ENCODE measurements around the gene PTCD2. TPM values are rescaled to one million over a fixed set of nuclear protein-coding genes. Genes with fewer than 3 reads are reported as not detected.

Gene PTCD2
- total RNA-seq, 1 experiment from 2014 or later, result 19.3 TPM

DNA sequence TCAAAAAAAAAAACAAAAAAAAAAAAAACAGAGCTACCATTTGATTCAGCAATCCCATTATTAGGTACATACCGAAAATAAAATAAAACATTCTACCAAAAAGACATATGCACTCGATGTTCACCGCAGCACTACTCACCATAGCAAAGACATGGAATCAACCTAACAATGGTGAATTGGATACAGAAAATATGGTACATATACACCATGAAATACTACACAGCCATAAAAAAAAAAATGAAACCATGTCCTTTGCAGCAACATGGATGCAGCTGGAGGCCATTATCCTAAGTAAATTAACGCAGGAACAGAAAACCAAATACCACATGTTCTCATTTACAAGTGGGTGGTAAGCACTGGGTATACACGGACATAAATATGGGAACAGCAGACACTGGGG, 21.5 kb upstream of the PTCD2 start:
- no peak for TF ChIP-seq SIN3A (IDR thresholded peaks at IDR 0.05; ENCODE audit: low read depth)
- no peak for TF ChIP-seq ZFX (IDR thresholded peaks at IDR 0.05)
- no peak for TF ChIP-seq POLR2A (IDR thresholded peaks at IDR 0.05; ENCODE audit: borderline replicate concordance, extremely low read depth, insufficient read depth, insufficient read length)
- TF ChIP-seq, protein P1, sequence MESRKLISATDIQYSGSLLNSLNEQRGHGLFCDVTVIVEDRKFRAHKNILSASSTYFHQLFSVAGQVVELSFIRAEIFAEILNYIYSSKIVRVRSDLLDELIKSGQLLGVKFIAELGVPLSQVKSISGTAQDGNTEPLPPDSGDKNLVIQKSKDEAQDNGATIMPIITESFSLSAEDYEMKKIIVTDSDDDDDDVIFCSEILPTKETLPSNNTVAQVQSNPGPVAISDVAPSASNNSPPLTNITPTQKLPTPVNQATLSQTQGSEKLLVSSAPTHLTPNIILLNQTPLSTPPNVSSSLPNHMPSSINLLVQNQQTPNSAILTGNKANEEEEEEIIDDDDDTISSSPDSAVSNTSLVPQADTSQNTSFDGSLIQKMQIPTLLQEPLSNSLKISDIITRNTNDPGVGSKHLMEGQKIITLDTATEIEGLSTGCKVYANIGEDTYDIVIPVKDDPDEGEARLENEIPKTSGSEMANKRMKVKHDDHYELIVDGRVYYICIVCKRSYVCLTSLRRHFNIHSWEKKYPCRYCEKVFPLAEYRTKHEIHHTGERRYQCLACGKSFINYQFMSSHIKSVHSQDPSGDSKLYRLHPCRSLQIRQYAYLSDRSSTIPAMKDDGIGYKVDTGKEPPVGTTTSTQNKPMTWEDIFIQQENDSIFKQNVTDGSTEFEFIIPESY (IDR thresholded peaks at IDR 0.05; ENCODE audit: extremely low read depth, insufficient replicate concordance, low read length), result no peak
- TF ChIP-seq, protein P2, sequence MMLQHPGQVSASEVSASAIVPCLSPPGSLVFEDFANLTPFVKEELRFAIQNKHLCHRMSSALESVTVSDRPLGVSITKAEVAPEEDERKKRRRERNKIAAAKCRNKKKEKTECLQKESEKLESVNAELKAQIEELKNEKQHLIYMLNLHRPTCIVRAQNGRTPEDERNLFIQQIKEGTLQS (IDR thresholded peaks at IDR 0.05), result no peak
- no peak for TF ChIP-seq YY1 (IDR thresholded peaks at IDR 0.05; ENCODE audit: extremely low read depth, insufficient replicate concordance, low read depth, low read length)
- TF ChIP-seq JUND (IDR thresholded peaks at IDR 0.05), result no peak
- no peak for TF ChIP-seq POLR2AphosphoS5 (IDR thresholded peaks at IDR 0.05; ENCODE audit: low read depth, low read length)
- no peak for TF ChIP-seq SRF (IDR thresholded peaks at IDR 0.05; ENCODE audit: low read depth)
- TF ChIP-seq ELF1 (IDR thresholded peaks at IDR 0.05; ENCODE audit: borderline replicate concordance, low read depth), result no peak
- TF ChIP-seq, protein P3, sequence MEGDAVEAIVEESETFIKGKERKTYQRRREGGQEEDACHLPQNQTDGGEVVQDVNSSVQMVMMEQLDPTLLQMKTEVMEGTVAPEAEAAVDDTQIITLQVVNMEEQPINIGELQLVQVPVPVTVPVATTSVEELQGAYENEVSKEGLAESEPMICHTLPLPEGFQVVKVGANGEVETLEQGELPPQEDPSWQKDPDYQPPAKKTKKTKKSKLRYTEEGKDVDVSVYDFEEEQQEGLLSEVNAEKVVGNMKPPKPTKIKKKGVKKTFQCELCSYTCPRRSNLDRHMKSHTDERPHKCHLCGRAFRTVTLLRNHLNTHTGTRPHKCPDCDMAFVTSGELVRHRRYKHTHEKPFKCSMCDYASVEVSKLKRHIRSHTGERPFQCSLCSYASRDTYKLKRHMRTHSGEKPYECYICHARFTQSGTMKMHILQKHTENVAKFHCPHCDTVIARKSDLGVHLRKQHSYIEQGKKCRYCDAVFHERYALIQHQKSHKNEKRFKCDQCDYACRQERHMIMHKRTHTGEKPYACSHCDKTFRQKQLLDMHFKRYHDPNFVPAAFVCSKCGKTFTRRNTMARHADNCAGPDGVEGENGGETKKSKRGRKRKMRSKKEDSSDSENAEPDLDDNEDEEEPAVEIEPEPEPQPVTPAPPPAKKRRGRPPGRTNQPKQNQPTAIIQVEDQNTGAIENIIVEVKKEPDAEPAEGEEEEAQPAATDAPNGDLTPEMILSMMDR (IDR thresholded peaks at IDR 0.05 in 2 of 3, conservative IDR thresholded peaks at IDR 0.05 in 1 of 3; ENCODE audit: borderline replicate concordance in 1 of 3, insufficient read depth in 1 of 3, low read depth in 2 of 3, low read length in 2 of 3), result no peak
- no peak for TF ChIP-seq FOSL1 (IDR thresholded peaks at IDR 0.05; ENCODE audit: low read depth)
- no peak for TF ChIP-seq RAD21 (IDR thresholded peaks at IDR 0.05; ENCODE audit: low read depth)
- no peak for TF ChIP-seq SP1 (IDR thresholded peaks at IDR 0.05; ENCODE audit: low read depth)
- no peak for TF ChIP-seq EGR1 (IDR thresholded peaks at IDR 0.05; ENCODE audit: low read depth)
- TF ChIP-seq, protein P4, sequence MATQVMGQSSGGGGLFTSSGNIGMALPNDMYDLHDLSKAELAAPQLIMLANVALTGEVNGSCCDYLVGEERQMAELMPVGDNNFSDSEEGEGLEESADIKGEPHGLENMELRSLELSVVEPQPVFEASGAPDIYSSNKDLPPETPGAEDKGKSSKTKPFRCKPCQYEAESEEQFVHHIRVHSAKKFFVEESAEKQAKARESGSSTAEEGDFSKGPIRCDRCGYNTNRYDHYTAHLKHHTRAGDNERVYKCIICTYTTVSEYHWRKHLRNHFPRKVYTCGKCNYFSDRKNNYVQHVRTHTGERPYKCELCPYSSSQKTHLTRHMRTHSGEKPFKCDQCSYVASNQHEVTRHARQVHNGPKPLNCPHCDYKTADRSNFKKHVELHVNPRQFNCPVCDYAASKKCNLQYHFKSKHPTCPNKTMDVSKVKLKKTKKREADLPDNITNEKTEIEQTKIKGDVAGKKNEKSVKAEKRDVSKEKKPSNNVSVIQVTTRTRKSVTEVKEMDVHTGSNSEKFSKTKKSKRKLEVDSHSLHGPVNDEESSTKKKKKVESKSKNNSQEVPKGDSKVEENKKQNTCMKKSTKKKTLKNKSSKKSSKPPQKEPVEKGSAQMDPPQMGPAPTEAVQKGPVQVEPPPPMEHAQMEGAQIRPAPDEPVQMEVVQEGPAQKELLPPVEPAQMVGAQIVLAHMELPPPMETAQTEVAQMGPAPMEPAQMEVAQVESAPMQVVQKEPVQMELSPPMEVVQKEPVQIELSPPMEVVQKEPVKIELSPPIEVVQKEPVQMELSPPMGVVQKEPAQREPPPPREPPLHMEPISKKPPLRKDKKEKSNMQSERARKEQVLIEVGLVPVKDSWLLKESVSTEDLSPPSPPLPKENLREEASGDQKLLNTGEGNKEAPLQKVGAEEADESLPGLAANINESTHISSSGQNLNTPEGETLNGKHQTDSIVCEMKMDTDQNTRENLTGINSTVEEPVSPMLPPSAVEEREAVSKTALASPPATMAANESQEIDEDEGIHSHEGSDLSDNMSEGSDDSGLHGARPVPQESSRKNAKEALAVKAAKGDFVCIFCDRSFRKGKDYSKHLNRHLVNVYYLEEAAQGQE (IDR thresholded peaks at IDR 0.05; ENCODE audit: low read depth), result no peak
- no peak for TF ChIP-seq EZH2phosphoT487 (IDR thresholded peaks at IDR 0.05; ENCODE audit: borderline replicate concordance)
- no peak for TF ChIP-seq TCF7L2 (IDR thresholded peaks at IDR 0.05; ENCODE audit: borderline replicate concordance, extremely low read depth, insufficient read depth, insufficient read length)
- TF ChIP-seq CEBPB (IDR thresholded peaks at IDR 0.05; ENCODE audit: low read depth), result no peak
- no peaks in the 10 kb centered on the region for H3K9me2 ChIP-seq (ENCODE audit: insufficient read depth)
- H4K20me1 ChIP-seq (ENCODE audit: insufficient read depth), result 0 out of 2 replicates have a peak, but pooled peaks cover 7% of the 10 kb centered on the region
- ChIA-PET RAD21 (ENCODE audit: low non-redundant PET in 1 of 2, low total read pairs in 2 of 2, uncharacterized antibody in 2 of 2, unreplicated experiment in 2 of 2) (no interaction called here), CTCF (interaction anchor here (1.8 kb wide), 1 partner anchor 10 kb away, joined by 10 read pairs; no protein-coding TSS in a partner anchor), POLR2A (no interaction called here)
- H3K79me2 ChIP-seq (ENCODE audit: insufficient read depth, low read length), result peaks cover 88% of the 10 kb centered on the region
- ATAC-seq (no peak), DNase-seq (ENCODE audit: low read depth, low spot score) (no peak)
- no peak overlapping the region for H3K9ac ChIP-seq (ENCODE audit: low read length)
- intact Hi-C loops (cut with micrococcal nuclease), result no loop called here
- no peaks in the 10 kb centered on the region; a peak in 1 of 4 replicates for H3K4me1 ChIP-seq (ENCODE audit: control insufficient read depth in 1 of 2, insufficient read depth in 2 of 2, low read length in 2 of 2)
- no peaks in the 10 kb centered on the region for H3K9me3 ChIP-seq (ENCODE audit: control insufficient read depth in 1 of 2, insufficient read depth in 1 of 2, low read depth in 1 of 2, low read length in 2 of 2)
- peaks cover 12 to 27% of the 10 kb centered on the region in 2 experiments; a peak in 3 of 4 replicates for H3K36me3 ChIP-seq (ENCODE audit: control insufficient read depth in 1 of 2, insufficient read depth in 2 of 2, low read length in 2 of 2)
- no peaks in the 10 kb centered on the region for H3K27me3 ChIP-seq (ENCODE audit: insufficient read depth, low read length)
- no TSS peak for BruUV-seq (replicated peaks)
- no peak overlapping the region for H2AFZ ChIP-seq (ENCODE audit: low read depth, low read length, poor library complexity, severe bottlenecking)
- no peak overlapping the region for H3K4me2 ChIP-seq (ENCODE audit: low read length)
- no peak overlapping the region for H3K27ac ChIP-seq (ENCODE audit: low read depth, low read length)
- no peak overlapping the region for H3K4me3 ChIP-seq (replicated peaks in 1 of 2; ENCODE audit: low read depth in 1 of 2, low read length in 2 of 2)

Measured in HCT116 (cell line).